ENCODE data around the gene HIPK1. TPM values are rescaled to one million over a fixed set of nuclear protein-coding genes. Genes with fewer than 3 reads are reported as not detected.

Gene HIPK1
- total and polyA plus RNA-seq, 2 experiments from 2014 or later, result 7.6 to 23.6 TPM

DNA sequence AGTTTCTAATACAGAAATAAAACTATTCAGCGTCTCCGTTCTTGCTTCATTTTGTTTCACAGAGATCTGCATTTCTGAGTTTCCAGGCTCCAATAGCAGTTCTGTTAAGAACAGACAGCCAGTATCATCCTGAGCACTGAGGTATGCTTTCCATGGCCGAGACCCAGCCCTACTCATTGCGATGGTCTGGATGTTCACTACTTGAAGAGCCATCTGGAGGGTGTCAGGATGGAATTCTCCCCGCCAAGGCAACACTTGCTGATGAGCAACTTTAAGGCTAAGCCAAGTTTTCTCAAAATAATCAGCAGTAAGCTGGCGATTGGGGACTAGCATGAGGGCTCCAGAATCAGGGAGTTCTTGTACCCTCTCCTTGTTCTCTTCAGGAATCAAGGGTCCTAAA lies 34.0 kb upstream of the HIPK1 start:
- H4K20me1 ChIP-seq (ENCODE audit: insufficient read depth), result no peaks in the 10 kb centered on the region
- no peak overlapping the region for H3K9ac ChIP-seq
- H3K4me3 ChIP-seq, result no peak overlapping the region
- no peak overlapping the region for H3K4me2 ChIP-seq (ENCODE audit: unreplicated experiment)
- no peak for DNase-seq
- H2AFZ ChIP-seq, result no peak overlapping the region
- H3K27ac ChIP-seq, result no peak overlapping the region
- 85% methylated on average over 6 of the region's 6 CpGs for WGBS, 2 experiments (ENCODE audit: low coverage in 1 of 2, low lambda C conversion rate in 2 of 2, missing lambda C conversion rate in 2 of 2)
- H3K36me3 ChIP-seq (ENCODE audit: low read depth), result peaks cover 19% of the 10 kb centered on the region; the same call in 1 of the 2 replicates
- in situ Hi-C loops (cut with MboI), result no loop called here
- H3K9me3 ChIP-seq (ENCODE audit: low read depth), result no peaks in the 10 kb centered on the region
- peaks cover 23% of the 10 kb centered on the region for H3F3A ChIP-seq (ENCODE audit: insufficient read depth)
- TF ChIP-seq EZH2 (IDR thresholded peaks at IDR 0.05; ENCODE audit: insufficient read depth, poor library complexity, severe bottlenecking), result no peak
- no peak for TF ChIP-seq EZH2phosphoT487 (IDR thresholded peaks at IDR 0.05; ENCODE audit: insufficient read depth, low read depth)
- no peaks in the 10 kb centered on the region for H3K9me2 ChIP-seq (ENCODE audit: insufficient read depth)
- H3K4me1 ChIP-seq (ENCODE audit: insufficient read depth), result peaks cover 9% of the 10 kb centered on the region
- no peaks in the 10 kb centered on the region for H3K27me3 ChIP-seq (replicated peaks; ENCODE audit: insufficient read depth)
- no peaks in the 10 kb centered on the region for H3K79me2 ChIP-seq (ENCODE audit: insufficient read depth)

DNA sequence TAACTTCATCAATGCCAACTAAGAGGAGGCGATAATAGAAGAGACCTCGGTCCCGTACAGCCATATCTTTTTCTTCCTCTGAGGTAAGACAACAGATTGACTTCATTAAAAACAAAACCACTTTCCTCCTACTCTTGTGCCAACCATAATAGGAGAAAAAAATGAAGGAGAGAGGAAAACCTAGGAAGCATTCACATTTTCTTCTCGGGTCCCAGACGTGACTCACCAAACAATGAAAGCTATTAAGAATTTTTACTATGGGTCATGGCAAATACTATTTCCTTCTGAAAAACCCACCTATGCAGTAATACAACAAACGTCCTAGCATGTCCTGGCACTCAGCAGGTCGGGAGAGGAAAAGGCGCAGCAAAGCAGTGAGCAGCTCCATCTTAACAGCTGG lies 33.2 kb upstream of the HIPK1 start:
- H2AFZ ChIP-seq, result no peak overlapping the region
- DNase-seq, result no peak
- no peaks in the 10 kb centered on the region for H3K79me2 ChIP-seq (ENCODE audit: insufficient read depth)
- no peaks in the 10 kb centered on the region for H3K9me2 ChIP-seq (ENCODE audit: insufficient read depth)
- no peak overlapping the region for H3K4me3 ChIP-seq
- H3F3A ChIP-seq (ENCODE audit: insufficient read depth), result peaks cover 27% of the 10 kb centered on the region
- H3K27me3 ChIP-seq (replicated peaks; ENCODE audit: insufficient read depth), result no peaks in the 10 kb centered on the region
- no peak overlapping the region for H3K9ac ChIP-seq
- H3K4me1 ChIP-seq (ENCODE audit: insufficient read depth), result peaks cover 9% of the 10 kb centered on the region
- peaks cover 19% of the 10 kb centered on the region; the same call in 1 of the 2 replicates for H3K36me3 ChIP-seq (ENCODE audit: low read depth)
- no peaks in the 10 kb centered on the region for H3K9me3 ChIP-seq (ENCODE audit: low read depth)
- H4K20me1 ChIP-seq (ENCODE audit: insufficient read depth), result no peaks in the 10 kb centered on the region
- in situ Hi-C loops (cut with MboI), result no loop called here
- H3K4me2 ChIP-seq (ENCODE audit: unreplicated experiment), result no peak overlapping the region
- 85 to 87% methylated on average over 8 of the region's 8 CpGs for WGBS, 2 experiments (ENCODE audit: low coverage in 1 of 2, low lambda C conversion rate in 2 of 2, missing lambda C conversion rate in 2 of 2)
- TF ChIP-seq EZH2phosphoT487 (IDR thresholded peaks at IDR 0.05; ENCODE audit: insufficient read depth, low read depth) (no peak), EZH2 (IDR thresholded peaks at IDR 0.05; ENCODE audit: insufficient read depth, poor library complexity, severe bottlenecking) (no peak)
- no peak overlapping the region for H3K27ac ChIP-seq

DNA sequence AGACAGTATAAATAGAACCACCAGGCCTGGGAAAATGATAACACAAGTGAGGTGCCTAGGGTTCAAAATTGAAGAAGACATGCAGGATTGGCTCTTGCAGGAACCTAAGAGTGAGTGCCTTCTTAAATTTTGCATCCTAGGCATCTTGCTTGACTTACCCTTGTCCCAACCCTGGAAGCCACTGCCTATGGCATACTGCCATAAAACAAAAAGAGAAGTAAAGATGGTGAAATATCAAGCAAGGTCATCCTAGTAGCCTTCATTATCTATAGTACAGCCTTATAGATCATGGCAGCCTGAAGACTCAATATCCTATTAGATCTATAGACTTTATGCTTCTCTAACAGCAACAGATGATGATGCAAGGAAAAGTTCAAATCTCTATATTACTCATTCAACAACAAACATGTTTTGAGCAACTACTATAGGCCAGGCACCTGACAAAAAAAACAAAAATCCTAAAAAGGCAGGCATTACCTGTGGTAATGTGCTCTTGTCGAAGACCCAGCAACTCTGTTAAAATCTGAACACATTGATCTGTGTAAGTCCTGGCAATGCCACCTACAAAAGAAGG lies 30.8 kb upstream of the HIPK1 start:
- Histone ChIP-seq H3K9me3 (ENCODE audit: low read depth) (no peaks in the 10 kb centered on the region), H3K27ac (no peak overlapping the region), H3K79me2 (ENCODE audit: insufficient read depth) (peaks cover 19% of the 10 kb centered on the region), H3K27me3 (replicated peaks; ENCODE audit: insufficient read depth) (no peaks in the 10 kb centered on the region), H3K36me3 (ENCODE audit: low read depth) (peaks cover 19% of the 10 kb centered on the region; the same call in 1 of the 2 replicates), H2AFZ (no peak overlapping the region), H4K20me1 (ENCODE audit: insufficient read depth) (no peaks in the 10 kb centered on the region), H3K9ac (no peak overlapping the region), H3K9me2 (ENCODE audit: insufficient read depth) (no peaks in the 10 kb centered on the region), H3F3A (ENCODE audit: insufficient read depth) (peaks cover 27% of the 10 kb centered on the region), H3K4me2 (ENCODE audit: unreplicated experiment) (no peak overlapping the region), H3K4me3 (no peak overlapping the region), H3K4me1 (ENCODE audit: insufficient read depth) (peaks cover 10% of the 10 kb centered on the region)
- TF ChIP-seq EZH2 (IDR thresholded peaks at IDR 0.05; ENCODE audit: insufficient read depth, poor library complexity, severe bottlenecking) (no peak), EZH2phosphoT487 (IDR thresholded peaks at IDR 0.05; ENCODE audit: insufficient read depth, low read depth) (no peak)
- DNase-seq, result no peak
- 95 to 97% methylated on average over 1 of the region's 1 CpG for WGBS, 2 experiments (ENCODE audit: low coverage in 1 of 2, low lambda C conversion rate in 2 of 2, missing lambda C conversion rate in 2 of 2)
- in situ Hi-C loops (cut with MboI), result no loop called here

DNA sequence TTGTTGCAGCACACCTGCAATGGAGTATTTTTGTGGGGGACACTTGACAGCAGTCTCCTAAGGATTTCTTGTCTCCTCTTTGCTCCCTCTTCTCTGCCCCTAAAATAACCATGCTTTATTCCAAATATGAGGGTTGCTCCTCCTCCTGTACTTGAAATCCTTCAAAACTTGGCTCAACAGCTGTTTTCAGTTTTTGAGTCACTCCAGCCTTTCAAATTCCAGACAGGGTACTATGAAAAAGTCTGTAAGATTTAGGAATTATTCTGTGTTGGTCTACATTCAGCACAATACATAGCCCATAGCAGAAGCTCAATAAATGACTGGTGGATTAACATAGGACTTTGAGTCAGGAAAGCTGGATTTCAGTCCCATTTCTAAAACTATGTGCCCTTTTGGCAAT lies 30.0 kb upstream of the HIPK1 start:
- H3K4me1 ChIP-seq (ENCODE audit: insufficient read depth), result peaks cover 17% of the 10 kb centered on the region
- H2AFZ ChIP-seq, result no peak overlapping the region
- peaks cover 29% of the 10 kb centered on the region for H3F3A ChIP-seq (ENCODE audit: insufficient read depth)
- H3K9ac ChIP-seq, result 0 out of 2 replicates have a peak overlapping the region, but pooled peaks have one; percentile 26
- H4K20me1 ChIP-seq (ENCODE audit: insufficient read depth), result no peaks in the 10 kb centered on the region
- H3K27ac ChIP-seq, result peak overlapping the region; percentile 34
- no peaks in the 10 kb centered on the region for H3K9me3 ChIP-seq (ENCODE audit: low read depth)
- peaks cover 19% of the 10 kb centered on the region; the same call in 1 of the 2 replicates for H3K36me3 ChIP-seq (ENCODE audit: low read depth)
- H3K27me3 ChIP-seq (replicated peaks; ENCODE audit: insufficient read depth), result no peaks in the 10 kb centered on the region
- DNase-seq, result peak; percentile 60
- peaks cover 27% of the 10 kb centered on the region for H3K79me2 ChIP-seq (ENCODE audit: insufficient read depth)
- in situ Hi-C loops (cut with MboI), result no loop called here
- H3K4me2 ChIP-seq (ENCODE audit: unreplicated experiment), result no peak overlapping the region
- no peak for TF ChIP-seq EZH2 (IDR thresholded peaks at IDR 0.05; ENCODE audit: insufficient read depth, poor library complexity, severe bottlenecking)
- no peak for TF ChIP-seq EZH2phosphoT487 (IDR thresholded peaks at IDR 0.05; ENCODE audit: insufficient read depth, low read depth)
- H3K9me2 ChIP-seq (ENCODE audit: insufficient read depth), result no peaks in the 10 kb centered on the region
- no peak overlapping the region for H3K4me3 ChIP-seq
